HUES48 (cell line): ENCODE measurements around the gene ABCA7.

Experiments
- H3K27ac ChIP-seq: one replicate; pipeline ENCODE4 v1.7.0; 2013; ENCODE audit warnings: low read depth, low read length, inconsistent platforms
- H3K27me3 ChIP-seq: 2 replicates; pipeline ENCODE4 v1.6.1; 2013; ENCODE audit warnings: mild to moderate bottlenecking, low read length; ENCODE audit not compliant: control insufficient read depth, insufficient read depth
- H3K36me3 ChIP-seq: 2 replicates; pipeline ENCODE4 v1.6.1; 2013; ENCODE audit warnings: low read length; ENCODE audit not compliant: control insufficient read depth, insufficient read depth
- H3K4me1 ChIP-seq: 2 replicates; pipeline ENCODE4 v1.6.1; 2013; ENCODE audit warnings: mild to moderate bottlenecking, low read length; ENCODE audit not compliant: control insufficient read depth, insufficient read depth
- H3K4me3 ChIP-seq: 2 replicates; pipeline ENCODE4 v1.5.1; 2013; ENCODE audit warnings: mild to moderate bottlenecking, low read depth, low read length
- H3K9ac ChIP-seq: 2 replicates; pipeline ENCODE4 v1.6.1; 2013; ENCODE audit warnings: mild to moderate bottlenecking, low read depth, low read length, moderate library complexity
- H3K9me3 ChIP-seq: 2 replicates; pipeline ENCODE4 v1.6.1; 2013; ENCODE audit warnings: low read length; ENCODE audit not compliant: control insufficient read depth, insufficient read depth

Gene ABCA7

GRCh38 chr19:995051-995827 lies 44.7 kb upstream of the ABCA7 start:
- H3K27ac ChIP-seq, result no peak overlapping the region
- no peaks in the 10 kb centered on the region; the same call in 1 of the 2 replicates for H3K4me1 ChIP-seq
- no peak overlapping the region for H3K4me3 ChIP-seq
- H3K27me3 ChIP-seq, result peaks cover 24% of the 10 kb centered on the region
- peaks cover 16% of the 10 kb centered on the region for H3K36me3 ChIP-seq
- no peaks in the 10 kb centered on the region for H3K9me3 ChIP-seq
- H3K9ac ChIP-seq, result no peak overlapping the region

- no peak overlapping the region for H3K27ac ChIP-seq
- peaks cover 32% of the 10 kb centered on the region for H3K27me3 ChIP-seq
- H3K4me1 ChIP-seq, result no peaks in the 10 kb centered on the region
- no peaks in the 10 kb centered on the region for H3K9me3 ChIP-seq
- no peak overlapping the region for H3K9ac ChIP-seq
- peaks cover 7% of the 10 kb centered on the region for H3K36me3 ChIP-seq
- H3K4me3 ChIP-seq, result peak overlapping the region; percentile 47
These were observed 43.7 kb upstream of the ABCA7 start for GRCh38 chr19:996051-996838.

- peaks cover 4% of the 10 kb centered on the region for H3K36me3 ChIP-seq
- no peaks in the 10 kb centered on the region for H3K9me3 ChIP-seq
- peaks cover 35% of the 10 kb centered on the region for H3K27me3 ChIP-seq
- H3K27ac ChIP-seq, result no peak overlapping the region
- no peaks in the 10 kb centered on the region for H3K4me1 ChIP-seq
- no peak overlapping the region for H3K9ac ChIP-seq
- H3K4me3 ChIP-seq, result no peak overlapping the region
These were observed 41.8 kb upstream of the ABCA7 start for GRCh38 chr19:998064-998463.

- Histone ChIP-seq H3K27me3 (peaks cover 35% of the 10 kb centered on the region), H3K9me3 (no peaks in the 10 kb centered on the region), H3K4me3 (no peak overlapping the region), H3K27ac (no peak overlapping the region), H3K4me1 (no peaks in the 10 kb centered on the region), H3K9ac (no peak overlapping the region), H3K36me3 (peaks cover under 1% of the 10 kb centered on the region)
These were observed 40.6 kb upstream of the ABCA7 start for GRCh38 chr19:999379-999719.

- no peak within 1 kb of the TSS for H3K9ac ChIP-seq
- no peaks in the 10 kb centered on the region for H3K4me1 ChIP-seq
- H3K9me3 ChIP-seq, result no peaks in the 10 kb centered on the region
- H3K27me3 ChIP-seq, result peaks cover 35% of the 10 kb centered on the region
- H3K36me3 ChIP-seq, result no peaks in the 10 kb centered on the region
- no peak within 1 kb of the TSS for H3K27ac ChIP-seq
- H3K4me3 ChIP-seq, result peak within 1 kb of the TSS; percentile 59; the same call in 1 of the 2 replicates
These were observed 39.8 kb upstream of the ABCA7 start, which contains the start of gene GRIN3B for GRCh38 chr19:1000095-1000494. Gene GRIN3B, plus strand, starts transcription at chr19:1000419. Its CDS starts 19 bp downstream, at chr19:1000438.

- H3K27ac ChIP-seq, result no peak overlapping the region
- no peaks in the 10 kb centered on the region for H3K4me1 ChIP-seq
- peak overlapping the region; percentile 59; the same call in 1 of the 2 replicates for H3K4me3 ChIP-seq
- H3K36me3 ChIP-seq, result no peaks in the 10 kb centered on the region
- H3K27me3 ChIP-seq, result peaks cover 35% of the 10 kb centered on the region
- H3K9me3 ChIP-seq, result no peaks in the 10 kb centered on the region
- no peak overlapping the region for H3K9ac ChIP-seq
These were observed 39.0 kb upstream of the ABCA7 start for GRCh38 chr19:1000591-1001537.

- Histone ChIP-seq H3K27ac (no peak overlapping the region), H3K27me3 (peaks cover 35% of the 10 kb centered on the region)
These were observed 38.3 kb upstream of the ABCA7 start for GRCh38 chr19:1001538-1002166.

GRCh38 chr19:1002600-1002999 lies 37.3 kb upstream of the ABCA7 start:
- Histone ChIP-seq H3K36me3 (no peaks in the 10 kb centered on the region), H3K27me3 (peaks cover 29% of the 10 kb centered on the region)

More at GRCh38 chr19:1001538-1002166, 38.3 kb upstream of the ABCA7 start:
- Histone ChIP-seq H3K4me3 (no peak overlapping the region), H3K36me3 (no peaks in the 10 kb centered on the region), H3K4me1 (no peaks in the 10 kb centered on the region), H3K9ac (no peak overlapping the region), H3K9me3 (no peaks in the 10 kb centered on the region)

GRCh38 chr19:1003283-1003682 lies 36.6 kb upstream of the ABCA7 start:
- Histone ChIP-seq H3K27ac (no peak overlapping the region), H3K9me3 (no peaks in the 10 kb centered on the region), H3K9ac (no peak overlapping the region), H3K27me3 (peaks cover 22% of the 10 kb centered on the region), H3K4me3 (no peak overlapping the region), H3K36me3 (no peaks in the 10 kb centered on the region), H3K4me1 (no peaks in the 10 kb centered on the region)

More at GRCh38 chr19:1002600-1002999, 37.3 kb upstream of the ABCA7 start:
- Histone ChIP-seq H3K4me3 (no peak overlapping the region), H3K27ac (no peak overlapping the region), H3K9me3 (no peaks in the 10 kb centered on the region), H3K4me1 (no peaks in the 10 kb centered on the region), H3K9ac (no peak overlapping the region)

- Histone ChIP-seq H3K9me3 (no peaks in the 10 kb centered on the region), H3K27me3 (peaks cover 18% of the 10 kb centered on the region), H3K4me3 (no peak overlapping the region), H3K9ac (no peak overlapping the region), H3K4me1 (no peaks in the 10 kb centered on the region), H3K36me3 (no peaks in the 10 kb centered on the region), H3K27ac (no peak overlapping the region)
These were observed 35.6 kb upstream of the ABCA7 start for GRCh38 chr19:1004204-1004802.
